Measurements from ENCODE around the gene CPE.

DNA sequence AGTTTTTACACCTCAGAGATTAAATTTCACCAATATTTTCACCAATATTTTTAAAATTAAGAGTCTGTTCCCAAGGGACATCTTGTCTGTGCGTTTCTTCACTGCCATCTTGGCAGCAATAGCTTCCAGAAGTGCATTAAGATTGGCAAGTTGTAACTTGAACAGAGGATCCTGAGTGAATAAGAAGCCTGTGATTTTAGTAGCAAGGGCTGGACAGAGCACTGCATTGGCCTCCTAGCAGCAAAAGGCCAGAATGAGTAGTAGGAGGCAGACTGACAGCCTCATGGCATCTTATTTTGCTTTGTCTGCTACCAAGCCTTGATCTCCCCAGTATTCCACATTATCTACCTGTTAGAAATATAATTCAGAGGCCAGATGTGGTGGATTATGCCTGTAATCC, 138.4 kb downstream of the CPE start:
- TF ChIP-seq FOXA1 (IDR thresholded peaks at IDR 0.05) (no peak), EGR1 (IDR thresholded peaks at IDR 0.05; ENCODE audit: low read depth in 2 of 2) (no peak), JUND (IDR thresholded peaks at IDR 0.05) (no peak)
- TF ChIP-seq, protein P1, sequence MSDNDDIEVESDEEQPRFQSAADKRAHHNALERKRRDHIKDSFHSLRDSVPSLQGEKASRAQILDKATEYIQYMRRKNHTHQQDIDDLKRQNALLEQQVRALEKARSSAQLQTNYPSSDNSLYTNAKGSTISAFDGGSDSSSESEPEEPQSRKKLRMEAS (IDR thresholded peaks at IDR 0.05): no peak
- TF ChIP-seq, protein P2, sequence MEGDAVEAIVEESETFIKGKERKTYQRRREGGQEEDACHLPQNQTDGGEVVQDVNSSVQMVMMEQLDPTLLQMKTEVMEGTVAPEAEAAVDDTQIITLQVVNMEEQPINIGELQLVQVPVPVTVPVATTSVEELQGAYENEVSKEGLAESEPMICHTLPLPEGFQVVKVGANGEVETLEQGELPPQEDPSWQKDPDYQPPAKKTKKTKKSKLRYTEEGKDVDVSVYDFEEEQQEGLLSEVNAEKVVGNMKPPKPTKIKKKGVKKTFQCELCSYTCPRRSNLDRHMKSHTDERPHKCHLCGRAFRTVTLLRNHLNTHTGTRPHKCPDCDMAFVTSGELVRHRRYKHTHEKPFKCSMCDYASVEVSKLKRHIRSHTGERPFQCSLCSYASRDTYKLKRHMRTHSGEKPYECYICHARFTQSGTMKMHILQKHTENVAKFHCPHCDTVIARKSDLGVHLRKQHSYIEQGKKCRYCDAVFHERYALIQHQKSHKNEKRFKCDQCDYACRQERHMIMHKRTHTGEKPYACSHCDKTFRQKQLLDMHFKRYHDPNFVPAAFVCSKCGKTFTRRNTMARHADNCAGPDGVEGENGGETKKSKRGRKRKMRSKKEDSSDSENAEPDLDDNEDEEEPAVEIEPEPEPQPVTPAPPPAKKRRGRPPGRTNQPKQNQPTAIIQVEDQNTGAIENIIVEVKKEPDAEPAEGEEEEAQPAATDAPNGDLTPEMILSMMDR (IDR thresholded peaks at IDR 0.05; ENCODE audit: low read depth, low read length, missing input control): no peak
